GM21390 (cell line): Measurements from ENCODE around the gene SEC14L5.

Experiments
- ATAC-seq: cut with Tn5 transposase; IDR thresholded peaks from one replicate; pipeline ENCODE4 v1.9.1; 2021; ENCODE audit not compliant: unreplicated experiment

SEC14L5 gene

DNA sequence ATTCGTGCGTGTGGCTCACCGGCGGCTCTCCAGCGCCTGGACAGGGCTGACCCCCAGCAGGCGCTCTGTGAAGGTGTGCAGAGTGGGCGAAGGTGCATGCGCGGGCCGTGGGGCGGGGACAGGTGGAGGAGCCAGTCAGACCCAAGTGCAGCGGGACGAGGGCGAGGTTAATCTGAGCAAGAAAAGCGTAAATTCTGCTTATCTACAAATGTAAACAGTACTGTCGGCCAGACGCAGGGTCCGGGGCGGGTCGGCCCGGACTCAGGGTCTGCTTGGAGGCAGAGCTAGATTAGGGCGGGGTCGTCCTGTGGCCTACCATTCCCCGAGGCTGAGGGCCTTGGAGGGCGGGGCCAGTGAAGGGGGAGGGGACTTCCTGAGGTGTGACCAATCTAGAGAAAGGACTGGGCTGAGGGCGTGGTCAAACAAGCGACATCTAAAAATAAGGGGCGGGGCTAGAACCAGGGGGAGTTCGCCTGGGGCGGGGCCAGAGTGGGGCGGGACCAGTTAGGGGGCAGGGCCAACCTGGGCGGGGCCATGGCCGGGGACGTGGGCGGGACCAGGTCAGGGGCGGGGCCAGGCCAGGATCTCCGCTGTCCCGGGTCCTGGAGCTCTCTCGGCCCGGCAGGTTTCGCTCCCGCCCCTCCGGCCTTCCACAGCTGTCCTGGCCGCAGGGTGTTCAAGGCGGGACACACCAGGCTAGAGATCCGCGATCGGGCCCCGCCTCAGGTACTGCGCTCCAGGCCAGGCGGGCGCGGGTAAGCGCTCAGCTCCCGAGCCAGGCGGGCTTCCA lies at the start of gene SEC14L5:
TSS of gene SEC14L5 (plus strand) at position 611 of the 790 bp plus-strand sequence. CDS start 994 bp downstream, outside the sequence.
- peak; percentile 72 for ATAC-seq

DNA sequence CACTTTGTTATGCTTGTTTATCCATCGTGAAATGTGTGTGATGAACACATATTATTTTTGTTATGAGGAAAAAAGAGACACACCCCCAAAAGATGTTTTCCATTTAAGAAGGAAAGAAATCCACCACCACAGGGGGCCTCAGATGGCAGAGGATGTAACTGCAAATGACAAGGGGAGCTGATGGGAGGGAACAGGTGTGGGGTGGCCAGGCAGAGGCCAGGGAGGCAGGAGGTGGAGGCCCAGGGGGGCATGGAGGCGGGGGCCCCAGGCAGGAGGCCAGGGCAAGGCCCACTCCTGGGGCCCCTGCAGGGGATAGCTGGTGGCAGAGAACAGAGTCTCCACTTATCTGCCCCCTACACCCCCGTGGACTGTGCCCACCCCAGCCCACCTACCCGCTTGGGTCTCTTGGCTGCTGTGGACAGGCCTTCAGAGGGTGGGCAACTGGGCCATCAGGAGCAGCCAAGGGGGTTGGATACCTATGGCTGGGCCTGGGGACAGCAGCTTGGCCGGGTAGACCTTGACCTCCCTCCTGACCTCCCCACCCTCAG lies 49.2 kb upstream of the SEC14L5 start:
- ATAC-seq: no peak

- ATAC-seq: no peak
Observed at GRCh38 chr16:4909825-4910224, 48.3 kb upstream of the SEC14L5 start.

DNA sequence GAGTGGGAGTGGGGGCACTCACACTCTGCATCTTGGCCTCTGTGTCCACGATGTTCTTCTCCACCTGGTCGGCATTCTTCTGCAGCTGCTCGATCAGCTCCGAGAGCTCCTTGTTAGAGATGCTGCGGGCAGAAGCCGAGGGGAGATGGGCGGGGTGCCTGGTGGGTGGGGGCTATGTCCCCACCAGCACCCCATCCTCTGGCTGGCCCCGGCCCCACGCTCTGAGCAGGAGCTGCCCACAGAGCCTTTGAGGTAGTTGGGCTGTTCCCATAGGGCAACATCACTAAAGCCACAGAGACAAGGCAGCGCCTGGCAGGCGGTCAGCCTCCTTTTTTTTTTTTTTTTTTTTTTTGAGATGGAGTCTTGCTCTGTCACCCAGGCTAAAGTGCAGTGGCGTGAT lies 47.3 kb upstream of the SEC14L5 start:
- no peak for ATAC-seq

DNA sequence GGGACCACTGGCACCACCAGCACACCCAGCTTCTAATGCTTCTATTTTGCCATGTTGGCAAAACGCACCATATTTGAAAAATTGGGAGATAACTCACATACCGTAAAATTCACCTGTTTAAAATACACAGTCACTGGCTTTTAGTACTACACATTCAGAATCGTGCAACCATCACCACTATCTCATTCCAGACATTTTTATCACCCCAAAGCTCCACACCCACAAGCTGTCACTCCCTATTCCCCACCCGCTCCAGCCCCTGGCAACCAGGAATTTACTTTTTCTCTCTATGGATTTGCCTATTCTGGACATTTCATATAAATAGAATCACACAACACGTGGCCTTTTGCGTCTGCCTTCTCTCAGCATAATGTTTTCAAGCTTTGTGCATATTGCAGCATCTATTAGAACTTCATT lies 46.2 kb upstream of the SEC14L5 start:
- no peak for ATAC-seq

- ATAC-seq: no peak
Observed at GRCh38 chr16:4913130-4913773, 44.9 kb upstream of the SEC14L5 start.

- ATAC-seq: no peak
Observed at GRCh38 chr16:4913774-4914525, 44.2 kb upstream of the SEC14L5 start.

- no peak for ATAC-seq
Observed at GRCh38 chr16:4914528-4915225, 43.5 kb upstream of the SEC14L5 start.

- ATAC-seq: no peak
Observed at GRCh38 chr16:4915226-4915761, 42.8 kb upstream of the SEC14L5 start.

DNA sequence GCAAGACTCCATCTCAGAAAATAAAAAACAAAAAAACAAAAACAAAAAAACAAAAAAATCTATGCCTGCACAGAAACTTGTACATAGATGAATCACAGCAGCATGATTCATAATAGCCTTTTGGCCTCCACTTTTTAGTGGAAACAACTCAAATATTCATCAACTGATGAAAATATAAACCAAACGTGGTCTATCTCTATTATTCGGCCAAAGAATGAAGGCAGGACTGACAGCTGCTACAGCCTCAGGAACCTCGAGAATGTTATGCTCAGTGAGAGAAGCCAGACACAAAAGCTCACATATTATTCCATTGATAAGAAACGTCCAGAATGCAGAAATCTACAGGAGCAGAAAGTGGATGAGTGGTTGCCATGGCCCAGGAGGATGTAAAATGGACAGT lies 41.0 kb upstream of the SEC14L5 start:
- no peak for ATAC-seq

DNA sequence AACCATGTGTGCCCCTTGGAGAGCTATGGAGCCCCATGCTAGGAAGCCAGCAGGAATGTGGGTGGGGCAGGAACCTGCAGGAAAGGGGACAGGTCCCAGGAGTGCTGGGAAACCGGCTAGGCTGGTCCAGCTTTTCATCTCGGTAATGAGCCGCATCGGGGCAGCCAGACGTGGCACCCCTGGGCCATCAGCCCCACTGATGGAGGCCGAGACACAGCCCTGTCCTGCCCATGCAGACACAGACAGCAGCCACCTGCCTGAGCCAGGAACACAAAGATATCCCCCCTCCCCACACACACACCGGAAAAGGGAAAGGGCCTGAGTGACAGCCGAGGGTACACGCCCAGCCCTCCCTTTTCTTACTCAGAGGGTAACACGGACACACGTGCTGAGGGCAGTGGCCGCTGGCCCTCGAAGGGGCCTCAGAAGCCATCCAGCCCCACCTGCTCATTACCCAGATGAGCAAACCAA lies 39.3 kb upstream of the SEC14L5 start:
- ATAC-seq: no peak

- no peak for ATAC-seq
Observed at GRCh38 chr16:4920826-4921225, 37.3 kb upstream of the SEC14L5 start.

DNA sequence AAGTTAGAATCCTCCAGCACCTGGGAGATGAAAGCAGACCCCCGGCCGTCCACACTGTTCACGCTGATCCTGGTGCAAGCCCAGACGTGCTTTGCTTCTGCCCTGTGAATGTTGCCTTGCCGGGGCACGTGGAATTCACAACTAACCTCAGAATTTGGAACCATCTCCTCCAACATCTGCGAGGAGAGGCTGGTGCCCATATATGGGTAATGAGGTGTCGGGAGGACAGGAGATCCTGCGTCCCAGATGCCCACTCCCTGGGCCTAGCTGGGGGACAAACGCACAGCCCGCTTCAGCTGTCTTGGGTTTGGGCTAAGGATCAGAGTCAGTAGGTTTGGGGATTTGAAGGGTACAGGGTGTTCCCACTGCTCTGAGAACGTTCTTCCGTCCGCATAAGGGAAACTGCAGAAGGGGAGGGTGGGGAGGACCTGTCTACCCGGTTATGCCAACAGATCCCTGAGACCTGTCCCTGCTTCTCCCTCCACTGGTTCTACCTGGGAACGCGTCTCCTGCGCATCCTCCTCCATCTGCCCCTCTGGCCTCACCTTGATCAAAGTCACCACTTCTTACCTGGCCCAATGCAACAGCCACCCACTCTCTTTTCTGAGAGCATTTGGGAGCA lies 35.3 kb upstream of the SEC14L5 start:
- ATAC-seq: no peak

DNA sequence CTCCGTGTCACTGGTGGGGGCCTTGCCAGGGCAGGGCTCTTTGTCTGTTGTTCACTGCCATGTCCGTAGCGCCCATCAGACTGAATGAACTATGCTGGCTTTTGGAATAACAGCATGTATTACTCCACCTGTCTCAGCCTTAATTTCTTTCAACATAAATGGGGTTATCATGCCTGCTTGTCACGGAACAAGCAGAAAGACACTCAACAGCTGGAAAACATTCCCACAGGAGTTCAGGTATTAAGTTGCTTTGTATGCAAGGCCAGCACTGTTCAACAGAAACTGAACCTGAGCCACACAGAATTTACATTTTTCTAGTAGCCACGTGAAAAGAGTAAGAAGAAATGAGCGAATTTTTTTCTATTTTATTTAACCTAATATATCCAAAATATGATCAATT lies 34.3 kb upstream of the SEC14L5 start:
- ATAC-seq: no peak

DNA sequence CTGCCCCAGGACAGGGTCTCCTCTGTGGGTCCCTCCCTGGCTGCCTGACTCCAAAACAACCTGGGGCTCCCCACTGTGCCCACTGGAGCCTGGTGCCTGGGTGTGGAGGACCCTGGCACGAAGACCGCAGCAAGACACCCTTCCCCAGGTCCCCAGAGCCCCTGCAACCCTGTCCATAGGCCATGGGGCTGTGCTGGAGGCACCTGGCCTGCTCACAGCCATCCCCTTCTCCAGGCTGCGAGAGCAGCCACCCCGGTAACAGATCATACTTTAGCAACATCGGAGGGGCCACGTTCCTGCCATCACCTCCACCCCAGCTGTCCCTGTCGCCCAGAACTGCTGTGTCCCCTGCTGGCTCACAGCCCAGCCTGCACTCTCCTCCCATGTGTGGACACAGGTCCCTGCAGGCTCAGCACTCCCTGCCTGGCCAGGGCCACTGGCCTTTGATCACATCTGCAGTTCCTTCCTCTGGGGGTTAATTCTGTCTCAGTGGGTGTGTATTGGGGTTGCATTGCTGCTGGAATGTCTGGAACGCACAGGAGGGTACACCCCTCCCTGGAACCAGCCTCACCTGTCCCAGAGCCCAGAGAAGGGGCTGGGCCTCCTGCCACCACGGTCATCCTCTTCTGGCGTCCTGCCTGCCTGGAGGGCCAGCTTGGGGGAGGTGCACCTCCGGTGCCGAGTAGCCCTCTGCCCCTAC lies 33.4 kb upstream of the SEC14L5 start:
- ATAC-seq: no peak

DNA sequence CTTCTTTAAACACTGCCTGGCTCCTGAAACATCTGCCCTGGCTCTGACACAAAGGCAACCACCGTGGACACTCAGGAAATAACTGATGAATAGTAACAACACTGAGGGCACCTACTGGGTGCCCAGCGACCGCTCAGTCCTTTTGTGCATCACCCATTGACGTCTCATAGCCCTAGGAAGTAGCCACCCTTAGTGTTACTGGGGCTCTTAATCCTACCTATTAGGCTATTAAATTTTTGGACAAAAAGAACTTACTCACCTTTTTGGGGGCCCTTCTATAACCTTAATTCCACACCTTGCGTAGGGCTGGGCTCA lies 32.9 kb upstream of the SEC14L5 start:
- ATAC-seq: no peak

- no peak for ATAC-seq
Observed at GRCh38 chr16:4925791-4926190, 32.3 kb upstream of the SEC14L5 start.

DNA sequence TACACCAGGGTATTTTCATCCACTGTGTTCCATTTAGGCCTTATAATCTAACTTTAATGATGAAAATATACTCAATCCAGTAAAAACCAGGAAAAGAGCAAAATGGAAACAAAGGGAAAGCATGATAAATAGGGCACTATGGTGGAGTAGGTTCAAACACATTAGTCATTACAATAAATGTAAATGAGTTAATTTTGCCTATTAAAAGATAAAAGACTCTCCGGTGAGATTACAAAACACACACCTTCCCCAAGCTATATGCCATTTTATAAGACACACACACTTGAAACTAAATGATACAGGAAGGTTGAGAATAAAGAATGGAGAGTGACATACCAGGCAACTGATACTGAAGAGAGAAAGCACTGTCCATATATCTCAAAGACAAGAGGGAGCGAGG lies 31.2 kb upstream of the SEC14L5 start:
- no peak for ATAC-seq

DNA sequence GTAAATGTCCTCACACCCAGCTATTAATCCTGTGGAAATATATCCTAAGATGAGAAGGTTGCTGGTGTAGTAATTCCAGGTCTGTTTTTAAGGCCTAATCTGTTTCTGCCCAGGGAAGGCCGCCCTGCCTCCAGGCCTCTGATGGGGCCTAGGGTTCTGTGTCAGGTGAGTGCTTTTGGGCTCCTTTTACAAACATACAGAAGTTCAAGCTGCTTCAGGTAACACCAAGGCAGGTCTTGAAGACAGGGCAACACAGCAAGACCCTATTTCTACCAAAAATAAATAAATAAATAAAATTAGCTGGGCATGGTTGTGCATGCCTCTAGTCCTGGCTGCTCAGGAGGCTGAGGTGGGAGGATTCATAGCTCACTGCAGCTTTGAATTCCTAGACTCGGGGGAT lies 30.5 kb upstream of the SEC14L5 start:
- no peak for ATAC-seq

DNA sequence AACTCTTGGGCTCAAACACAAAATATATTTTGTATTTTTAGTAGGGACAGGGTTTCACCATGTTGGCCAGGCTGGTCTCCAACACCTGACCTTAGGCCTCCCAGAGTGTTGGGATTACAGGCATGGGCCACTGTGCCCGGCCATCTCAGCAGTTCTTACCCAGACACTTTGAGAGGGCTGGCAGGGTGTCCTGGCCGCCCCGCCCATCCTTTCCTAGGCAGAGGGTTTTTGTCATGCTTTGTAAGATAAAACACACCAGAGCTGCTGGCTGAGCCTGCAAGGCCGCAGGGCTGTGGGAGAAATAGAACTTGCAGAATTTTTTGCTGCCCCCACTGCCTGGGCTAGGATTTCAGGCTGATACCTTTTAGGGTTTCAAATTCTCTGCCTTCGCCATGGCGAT lies 29.9 kb upstream of the SEC14L5 start:
- ATAC-seq: no peak
